AG10803 (cell line): Measurements from ENCODE around the gene HS2ST1.

Experiments used
- DNase-seq: peaks from one replicate; pipeline ENCODE4 v3.0.0; 2010; ENCODE audit warnings: low read depth
- H3K4me3 ChIP-seq: 2 replicates; pipeline ENCODE4 v1.5.1; 2011; ENCODE audit warnings: mild to moderate bottlenecking, low read length, control low read depth
- CTCF ChIP-seq: conservative IDR thresholded peaks from 2 replicates; pipeline ENCODE4 v1.5.1; 2011; ENCODE audit warnings: mild to moderate bottlenecking, low read length, control low read depth, inconsistent platforms

HS2ST1 gene

GRCh38 chr1:87039096-87039495, 124.7 kb downstream of the HS2ST1 start:
- H3K4me3 ChIP-seq = no peak overlapping the region
- TF ChIP-seq CTCF = no peak
- no peak for DNase-seq

GRCh38 chr1:87042111-87042811, 127.8 kb downstream of the HS2ST1 start:
- H3K4me3 ChIP-seq = no peak overlapping the region
- no peak for DNase-seq
- TF ChIP-seq CTCF = no peak

- no peak for TF ChIP-seq CTCF
- no peak for DNase-seq
- no peak overlapping the region for H3K4me3 ChIP-seq
Measured at GRCh38 chr1:87044424-87044823, 130.0 kb downstream of the HS2ST1 start.

GRCh38 chr1:87044840-87045239, 130.4 kb downstream of the HS2ST1 start:
- H3K4me3 ChIP-seq = no peak overlapping the region
- no peak for TF ChIP-seq CTCF
- DNase-seq = no peak

GRCh38 chr1:87045761-87046304, 131.4 kb downstream of the HS2ST1 start:
- H3K4me3 ChIP-seq = no peak overlapping the region
- TF ChIP-seq CTCF = no peak
- no peak for DNase-seq

- DNase-seq = no peak
- no peak for TF ChIP-seq CTCF
Measured at GRCh38 chr1:87046951-87047350, 132.5 kb downstream of the HS2ST1 start.

GRCh38 chr1:87048237-87048636, 133.8 kb downstream of the HS2ST1 start:
- DNase-seq = no peak
- H3K4me3 ChIP-seq = no peak overlapping the region
- TF ChIP-seq CTCF = no peak

More at GRCh38 chr1:87046951-87047350, 132.5 kb downstream of the HS2ST1 start:
- no peak overlapping the region for H3K4me3 ChIP-seq
